Osteoblast (primary cell): Measurements from ENCODE around the gene ZNF526. TPM values are rescaled to one million over a fixed set of nuclear protein-coding genes. Genes with fewer than 3 reads are reported as not detected.

Experiments used
- DNase-seq: peaks from one replicate; pipeline ENCODE4 v3.0.0; 2011; ENCODE audit warnings: low spot score, mixed read lengths; ENCODE audit not compliant: insufficient read length; ENCODE audit errors: missing footprints
- H2AFZ ChIP-seq: 2 replicates; pipeline ENCODE4 v1.6.0; 2011; ENCODE audit warnings: mild to moderate bottlenecking, low read length
- H3K27ac ChIP-seq: 2 replicates; pipeline ENCODE4 v1.5.1; 2011; ENCODE audit warnings: mild to moderate bottlenecking, low read depth, low read length, moderate library complexity
- H3K27me3 ChIP-seq: 2 replicates; pipeline ENCODE4 v1.6.0; 2012; ENCODE audit warnings: mild to moderate bottlenecking, control low read depth, inconsistent platforms, low read length, moderate library complexity; ENCODE audit not compliant: insufficient read depth
- H3K36me3 ChIP-seq: 2 replicates; pipeline ENCODE4 v1.5.1; 2011; ENCODE audit warnings: mild to moderate bottlenecking, low read length, control low read depth, moderate library complexity; ENCODE audit not compliant: insufficient read depth
- H3K4me1 ChIP-seq: 2 replicates; pipeline ENCODE4 v1.5.1; 2011; ENCODE audit warnings: mild to moderate bottlenecking, low read length, control low read depth, moderate library complexity; ENCODE audit not compliant: insufficient read depth
- H3K4me2 ChIP-seq: 2 replicates; pipeline ENCODE4 v1.6.0; 2011; ENCODE audit warnings: mild to moderate bottlenecking, low read length; ENCODE audit not compliant: insufficient read depth
- H3K4me3 ChIP-seq: fragments of 200-600 bp; sonication (generic); 3 replicates; pipeline ENCODE4 v1.5.1; 2012; ENCODE audit warnings: mild to moderate bottlenecking, low read length, inconsistent platforms; ENCODE audit not compliant: insufficient read depth
- H3K79me2 ChIP-seq: 2 replicates; pipeline ENCODE4 v1.6.0; 2012; ENCODE audit warnings: mild to moderate bottlenecking, low read length, control low read depth, inconsistent platforms; ENCODE audit not compliant: insufficient read depth
- H3K9me3 ChIP-seq: 2 replicates; pipeline ENCODE4 v1.5.1; 2011; ENCODE audit warnings: low read depth, low read length, control low read depth
- H4K20me1 ChIP-seq: 2 replicates; pipeline ENCODE4 v1.6.0; 2012; ENCODE audit warnings: mild to moderate bottlenecking, low read length, control low read depth; ENCODE audit not compliant: insufficient read depth
- total RNA-seq: library from RNA; depleted of rRNA; stranded (reverse); fragments of >200 nt; gene quantifications from 2 replicates; pipeline ENCODE4 v1.2.3, GENCODE V29; 2012
- TF ChIP-seq, protein P1 (sequence below): IDR thresholded peaks from 2 replicates; pipeline ENCODE4 v1.5.1; 2011; ENCODE audit warnings: mild to moderate bottlenecking, low read depth, low read length, moderate library complexity; ENCODE audit errors: extremely low read depth

The ZNF526 gene
- total RNA-seq, 1 donor: 11.9 TPM

DNA sequence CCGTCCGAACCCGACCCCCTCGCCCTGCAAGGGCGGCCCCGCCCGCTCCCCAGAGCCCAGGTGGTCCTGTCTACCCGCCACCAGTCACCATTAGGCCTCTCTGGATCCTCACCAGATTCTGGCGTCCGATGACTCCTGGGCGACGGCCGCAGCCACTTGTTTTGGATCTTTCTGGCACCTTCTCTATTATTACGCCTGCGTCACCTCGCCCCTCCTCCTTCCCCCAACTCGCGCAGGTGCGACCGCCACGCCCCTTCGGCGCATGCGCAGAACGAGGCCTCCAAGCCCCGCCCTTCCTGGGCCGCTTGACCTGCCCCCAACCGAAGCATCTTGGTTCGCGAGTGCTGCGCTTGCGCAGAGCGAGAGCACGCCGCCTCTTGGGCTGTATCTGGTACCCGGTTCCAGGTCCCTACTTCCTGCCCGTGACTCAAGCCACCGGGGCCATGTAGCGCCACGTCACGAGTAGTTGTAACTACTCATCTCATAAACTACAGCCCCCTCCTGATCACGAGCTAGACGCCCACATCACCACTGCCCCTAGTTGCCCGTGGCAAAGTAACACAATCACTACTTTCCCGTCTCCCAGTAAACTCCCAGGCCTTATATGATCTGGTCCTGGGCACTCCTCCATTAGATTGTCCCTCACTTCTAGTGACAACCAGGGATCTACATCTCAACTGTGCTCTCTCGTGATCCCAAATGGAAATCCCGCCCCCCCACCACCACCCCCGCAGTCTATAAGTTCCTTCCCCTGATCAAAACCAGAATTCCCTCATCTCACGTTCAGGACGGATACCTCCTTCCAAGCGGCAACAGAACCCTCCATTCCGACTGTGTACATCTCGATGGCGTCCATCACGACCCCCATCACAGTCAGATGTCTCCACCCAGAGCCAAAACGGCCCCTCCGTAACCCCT, 2.3 kb upstream of the ZNF526 start, which contains the start of gene DEDD2:
TSS of gene DEDD2 (minus strand) at position 158 of the 918 bp plus-strand sequence. CDS start 670 bp downstream, outside the sequence.
- Histone ChIP-seq H3K36me3 (peaks cover 29% of the 10 kb centered on the region), H3K9me3 (no peaks in the 10 kb centered on the region), H3K27me3 (no peaks in the 10 kb centered on the region), H3K4me2 (peak within 1 kb of the TSS; percentile 89), H3K27ac (peak within 1 kb of the TSS; percentile 96), H3K4me1 (peaks cover 33% of the 10 kb centered on the region), H3K79me2 (peaks cover 82% of the 10 kb centered on the region), H2AFZ (peak within 1 kb of the TSS; percentile 79), H3K4me3 (peak within 1 kb of the TSS; percentile 98), H4K20me1 (peaks cover 26% of the 10 kb centered on the region)
- TF ChIP-seq, protein P1, sequence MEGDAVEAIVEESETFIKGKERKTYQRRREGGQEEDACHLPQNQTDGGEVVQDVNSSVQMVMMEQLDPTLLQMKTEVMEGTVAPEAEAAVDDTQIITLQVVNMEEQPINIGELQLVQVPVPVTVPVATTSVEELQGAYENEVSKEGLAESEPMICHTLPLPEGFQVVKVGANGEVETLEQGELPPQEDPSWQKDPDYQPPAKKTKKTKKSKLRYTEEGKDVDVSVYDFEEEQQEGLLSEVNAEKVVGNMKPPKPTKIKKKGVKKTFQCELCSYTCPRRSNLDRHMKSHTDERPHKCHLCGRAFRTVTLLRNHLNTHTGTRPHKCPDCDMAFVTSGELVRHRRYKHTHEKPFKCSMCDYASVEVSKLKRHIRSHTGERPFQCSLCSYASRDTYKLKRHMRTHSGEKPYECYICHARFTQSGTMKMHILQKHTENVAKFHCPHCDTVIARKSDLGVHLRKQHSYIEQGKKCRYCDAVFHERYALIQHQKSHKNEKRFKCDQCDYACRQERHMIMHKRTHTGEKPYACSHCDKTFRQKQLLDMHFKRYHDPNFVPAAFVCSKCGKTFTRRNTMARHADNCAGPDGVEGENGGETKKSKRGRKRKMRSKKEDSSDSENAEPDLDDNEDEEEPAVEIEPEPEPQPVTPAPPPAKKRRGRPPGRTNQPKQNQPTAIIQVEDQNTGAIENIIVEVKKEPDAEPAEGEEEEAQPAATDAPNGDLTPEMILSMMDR: no peak
- DNase-seq: peak; percentile 99

DNA sequence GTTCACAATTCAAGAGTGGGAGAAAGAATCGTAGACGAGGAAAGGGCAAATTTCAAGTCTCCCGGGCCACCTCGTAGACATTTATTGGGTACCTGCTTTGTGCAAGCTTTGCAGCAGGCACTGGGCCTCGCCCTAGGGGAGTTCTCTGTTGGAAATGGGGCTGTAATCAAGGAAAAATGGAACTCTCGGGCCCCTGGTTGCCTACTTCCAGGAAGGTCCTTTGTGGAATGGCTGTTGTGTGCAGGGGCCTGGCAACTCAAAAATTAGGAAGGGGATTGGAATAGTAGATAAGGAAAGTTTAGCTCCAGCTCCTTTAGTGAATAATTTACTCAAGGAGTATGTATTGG, 612 bp downstream of the ZNF526 start:
- Histone ChIP-seq H3K27me3 (no peaks in the 10 kb centered on the region), H3K4me2 (peak overlapping the region; percentile 84), H2AFZ (peak overlapping the region; percentile 93), H3K79me2 (peaks cover 74% of the 10 kb centered on the region), H3K4me3 (peak overlapping the region; percentile 99), H4K20me1 (peaks cover 26% of the 10 kb centered on the region), H3K27ac (peak overlapping the region; percentile 77), H3K9me3 (no peaks in the 10 kb centered on the region), H3K36me3 (peaks cover 20% of the 10 kb centered on the region), H3K4me1 (peaks cover 31% of the 10 kb centered on the region)
- no peak for DNase-seq
- TF ChIP-seq, protein P1: no peak

DNA sequence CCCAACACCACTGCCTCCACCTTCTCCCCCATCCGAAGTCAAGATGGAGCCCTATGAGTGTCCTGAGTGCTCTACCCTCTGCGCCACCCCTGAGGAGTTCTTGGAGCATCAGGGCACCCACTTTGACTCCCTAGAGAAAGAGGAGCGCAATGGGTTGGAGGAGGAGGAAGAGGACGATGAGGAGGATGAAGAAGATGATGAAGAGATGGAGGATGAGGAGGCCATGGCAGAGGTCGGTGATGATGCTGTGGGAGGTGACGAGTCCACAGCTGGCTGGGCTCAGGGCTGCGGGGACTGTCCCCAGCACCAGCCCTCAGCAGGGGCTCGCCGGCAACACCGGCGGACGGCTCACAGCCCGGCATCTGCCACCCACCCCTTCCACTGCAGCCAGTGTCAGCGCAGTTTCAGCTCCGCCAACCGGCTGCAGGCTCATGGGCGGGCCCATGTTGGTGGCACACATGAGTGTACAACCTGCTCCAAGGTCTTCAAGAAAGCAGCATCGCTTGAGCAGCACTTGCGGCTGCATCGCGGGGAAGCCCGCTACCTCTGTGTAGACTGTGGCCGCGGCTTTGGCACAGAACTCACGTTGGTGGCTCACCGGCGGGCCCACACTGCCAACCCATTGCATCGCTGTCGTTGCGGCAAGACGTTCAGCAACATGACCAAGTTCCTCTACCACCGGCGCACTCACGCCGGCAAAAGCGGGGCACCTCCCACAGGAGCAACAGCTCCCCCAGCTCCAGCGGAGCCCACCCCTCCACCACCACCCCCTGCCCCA, 5.0 kb downstream of the ZNF526 start:
- H3K36me3 ChIP-seq: peaks cover 60% of the 10 kb centered on the region
- peaks cover 84% of the 10 kb centered on the region for H3K79me2 ChIP-seq
- TF ChIP-seq, protein P1: no peak
- no peaks in the 10 kb centered on the region for H3K27me3 ChIP-seq
- H3K4me3 ChIP-seq: no peak overlapping the region
- peaks cover 37% of the 10 kb centered on the region for H4K20me1 ChIP-seq
- peak; percentile 57 for DNase-seq
- H3K4me2 ChIP-seq: no peak overlapping the region
- H3K9me3 ChIP-seq: no peaks in the 10 kb centered on the region
- H3K27ac ChIP-seq: no peak overlapping the region
- no peak overlapping the region for H2AFZ ChIP-seq
- H3K4me1 ChIP-seq: peaks cover 17% of the 10 kb centered on the region
